Measurements from ENCODE around the gene SNX22. TPM values are rescaled to one million over a fixed set of nuclear protein-coding genes. Genes with fewer than 3 reads are reported as not detected.
A peak's percentile ranks its signal among the peaks of the same experiment; 100 is the strongest.

Gene SNX22
- total RNA-seq, 2 donors from 2014 or later: 0.27 to 0.28 TPM

- no peak for DNase-seq (ENCODE audit: low spot score)
- no peak overlapping the region for H3K27ac ChIP-seq
- peaks cover 20 to 35% of the 10 kb centered on the region in 2 donors for H3K4me1 ChIP-seq (ENCODE audit: control insufficient read depth in 1 of 2, low read depth in 2 of 2)
- H3K27me3 ChIP-seq (replicated peaks; ENCODE audit: insufficient read depth): no peaks in the 10 kb centered on the region
- H3K36me3 ChIP-seq: peaks cover 53% of the 10 kb centered on the region
- TF ChIP-seq CTCF (IDR thresholded peaks at IDR 0.05): no peak
- H3K4me3 ChIP-seq: no peak overlapping the region
- no peaks in the 10 kb centered on the region for H3K9me3 ChIP-seq
- no peak for ATAC-seq (ENCODE audit: insufficient number of reproducible peaks, low FRiP score, low read depth)
Observed at GRCh38 chr15:64158363-64159134, 7.0 kb downstream of the SNX22 start.

- Histone ChIP-seq H3K4me3 (peak overlapping the region; percentile 94), H3K27ac (peak overlapping the region; percentile 88), H3K9me3 (no peaks in the 10 kb centered on the region), H3K36me3 (peaks cover 38% of the 10 kb centered on the region), H3K4me1 (ENCODE audit: control insufficient read depth in 1 of 2, low read depth in 2 of 2) (peaks cover 20 to 36% of the 10 kb centered on the region in 2 donors), H3K27me3 (replicated peaks; ENCODE audit: insufficient read depth) (no peaks in the 10 kb centered on the region)
- ATAC-seq (ENCODE audit: insufficient number of reproducible peaks, low FRiP score, low read depth) (no peak), DNase-seq (ENCODE audit: low spot score) (no peak)
- no peak for TF ChIP-seq CTCF (IDR thresholded peaks at IDR 0.05)
Observed at GRCh38 chr15:64161688-64162477, 10.4 kb downstream of the SNX22 start.

- no peak for TF ChIP-seq CTCF (IDR thresholded peaks at IDR 0.05)
- Histone ChIP-seq H3K4me3 (peak overlapping the region; percentile 94), H3K9me3 (no peaks in the 10 kb centered on the region), H3K4me1 (ENCODE audit: control insufficient read depth in 1 of 2, low read depth in 2 of 2) (peaks cover 20 to 36% of the 10 kb centered on the region in 2 donors), H3K36me3 (peaks cover 32% of the 10 kb centered on the region), H3K27ac (peak overlapping the region; percentile 88), H3K27me3 (replicated peaks; ENCODE audit: insufficient read depth) (no peaks in the 10 kb centered on the region)
- no peak for DNase-seq (ENCODE audit: low spot score)
- peak; percentile 26 for ATAC-seq (ENCODE audit: insufficient number of reproducible peaks, low FRiP score, low read depth)
Observed at GRCh38 chr15:64162478-64162868, 10.9 kb downstream of the SNX22 start.

GRCh38 chr15:64162869-64163658 is 11.5 kb downstream of the SNX22 start, which contains the start of gene PPIB:
Gene PPIB (minus strand): TSS chr15:64163022. CDS start chr15:64162986, 36 bp downstream.
- ATAC-seq (ENCODE audit: insufficient number of reproducible peaks, low FRiP score, low read depth): peak; percentile 96
- Histone ChIP-seq H3K9me3 (no peaks in the 10 kb centered on the region), H3K4me3 (peak within 1 kb of the TSS; percentile 94), H3K4me1 (ENCODE audit: control insufficient read depth in 1 of 2, low read depth in 2 of 2) (peaks cover 20 to 36% of the 10 kb centered on the region in 2 donors), H3K27me3 (replicated peaks; ENCODE audit: insufficient read depth) (no peaks in the 10 kb centered on the region), H3K36me3 (peaks cover 28% of the 10 kb centered on the region), H3K27ac (peak within 1 kb of the TSS; percentile 88)
- DNase-seq (ENCODE audit: low spot score): peak; percentile 89
- peak; percentile 34 for TF ChIP-seq CTCF (IDR thresholded peaks at IDR 0.05)
